Measurements from ENCODE around the gene SETD5. TPM values are rescaled to one million over a fixed set of nuclear protein-coding genes. Genes with fewer than 3 reads are reported as not detected.

The SETD5 gene
- total RNA-seq, 1 donor from 2014 or later: 150 TPM

GRCh38 chr3:9503283-9503682 is 105.9 kb downstream of the SETD5 start:
- intact Hi-C loops (cut with micrococcal nuclease): loop anchor here (1.0 to 5.0 kb wide), 7 partner anchors 146 to 819 kb away; partner anchors contain the start of genes CRELD1, MTMR14, RAD18 and SEC13

GRCh38 chr3:9507586-9508578 is 110.5 kb downstream of the SETD5 start:
- intact Hi-C loops (cut with micrococcal nuclease): no loop called here

- intact Hi-C loops (cut with micrococcal nuclease): no loop called here
These were observed 111.4 kb downstream of the SETD5 start for GRCh38 chr3:9508781-9509180.

- intact Hi-C loops (cut with micrococcal nuclease): no loop called here
These were observed 115.1 kb downstream of the SETD5 start for GRCh38 chr3:9512456-9513045.

- intact Hi-C loops (cut with micrococcal nuclease): no loop called here
These were observed 116.9 kb downstream of the SETD5 start for GRCh38 chr3:9514306-9514705.

GRCh38 chr3:9514956-9515355 is 117.5 kb downstream of the SETD5 start:
- intact Hi-C loops (cut with micrococcal nuclease): no loop called here

GRCh38 chr3:9525078-9525477 is 127.7 kb downstream of the SETD5 start:
- intact Hi-C loops (cut with micrococcal nuclease): no loop called here

Other genes starting within 250 kb of the SETD5 start
- gene SRGAP3, start 148.0 kb upstream of the SETD5 start, total RNA-seq: 1.3 and 1.6 TPM in 2 replicates
- gene THUMPD3, start 34.6 kb upstream of the SETD5 start, total RNA-seq: 40.8 and 49.4 TPM in 2 replicates
- not detected in 2 replicates for gene LHFPL4, start 156.2 kb downstream of the SETD5 start, total RNA-seq